ENCODE data around the gene TAS2R60. TPM values are rescaled to one million over a fixed set of nuclear protein-coding genes. Genes with fewer than 3 reads are reported as not detected.
A peak's percentile ranks its signal among the peaks of the same experiment; 100 is the strongest.
"Not testable (repeated sequence)": the region's sequence is repeated elsewhere in the genome, so short reads cannot be mapped to it uniquely, and the experiment has no call there.

Gene TAS2R60
- polyA plus RNA-seq, 3 donors = 0.35 TPM; not detected in 2

GRCh38 chr7:143399642-143400041 is 43.6 kb upstream of the TAS2R60 start:
- Histone ChIP-seq H3K9ac (ENCODE audit: insufficient read depth, low read length, poor library complexity, severe bottlenecking) (no peak overlapping the region), H3K27ac (ENCODE audit: low read depth in 1 of 2, low read length in 2 of 2) (no peak overlapping the region), H3K4me2 (replicated peaks; ENCODE audit: extremely low read depth, low read length, poor library complexity, severe bottlenecking) (no peak overlapping the region), H3K4me1 (ENCODE audit: control insufficient read depth in 1 of 2, insufficient read depth in 2 of 2, low read length in 2 of 2) (peaks cover 5 to 12% of the 10 kb centered on the region in 2 donors), H3K36me3 (replicated peaks in 1 of 2; ENCODE audit: control insufficient read depth in 1 of 2, insufficient read depth in 2 of 2, low read length in 2 of 2) (no peaks in the 10 kb centered on the region), H3K27me3 (ENCODE audit: control insufficient read depth in 2 of 2, insufficient read depth in 2 of 2, low read length in 2 of 2) (no peaks in the 10 kb centered on the region), H3K9me3 (replicated peaks in 1 of 2; ENCODE audit: control insufficient read depth in 1 of 2, insufficient read depth in 1 of 2, low read length in 2 of 2) (no peaks in the 10 kb centered on the region), H4K20me1 (ENCODE audit: insufficient read depth, low read length) (peaks cover 10% of the 10 kb centered on the region), H3K79me2 (ENCODE audit: insufficient read depth, low read length) (no peaks in the 10 kb centered on the region), H2AFZ (ENCODE audit: insufficient read depth, low read depth, low read length, poor library complexity, severe bottlenecking) (no peak overlapping the region), H3K4me3 (replicated peaks in 1 of 3; ENCODE audit: low read depth in 2 of 3, low read length in 3 of 3) (no peak overlapping the region)
- Mint-ChIP-seq H3K4me1 (peaks cover 10% of the 10 kb centered on the region), H3K9me3 (no peaks in the 10 kb centered on the region), H3K36me3 (peaks cover 20 to 38% of the 10 kb centered on the region in 2 donors), H3K27me3 (ENCODE audit: low read depth in 3 of 3) (no peaks in the 10 kb centered on the region), H3K27ac (no peak overlapping the region), H3K4me3 (no peak overlapping the region)
- 95% methylated on average over 16 of the region's 20 CpGs for WGBS (ENCODE audit: insufficient coverage)
- no peak for DNase-seq
- TF ChIP-seq CTCF (IDR thresholded peaks at IDR 0.05) = no peak
- intact Hi-C loops (cut with micrococcal nuclease) = loop anchor here in 1 of 2 donors (10.0 kb wide), 1 partner anchor 85 kb away; the partner anchor contains the start of gene CLCN1

GRCh38 chr7:143401265-143401664 is 42.0 kb upstream of the TAS2R60 start:
- no peaks in the 10 kb centered on the region for H3K9me3 ChIP-seq (replicated peaks in 1 of 2; ENCODE audit: control insufficient read depth in 1 of 2, insufficient read depth in 1 of 2, low read length in 2 of 2)
- TF ChIP-seq CTCF (IDR thresholded peaks at IDR 0.05) = no peak
- peak in 1 of 3 donors; percentile 2 for DNase-seq
- no peak overlapping the region for H3K4me2 ChIP-seq (replicated peaks; ENCODE audit: extremely low read depth, low read length, poor library complexity, severe bottlenecking)
- no peak overlapping the region for H3K27ac ChIP-seq (ENCODE audit: low read depth in 1 of 2, low read length in 2 of 2)
- Mint-ChIP-seq H3K36me3 (peaks cover 20 to 34% of the 10 kb centered on the region in 2 donors), H3K27me3 (ENCODE audit: low read depth in 3 of 3) (no peaks in the 10 kb centered on the region), H3K4me3 (no peak overlapping the region), H3K9me3 (no peaks in the 10 kb centered on the region), H3K27ac (no peak overlapping the region), H3K4me1 (peaks cover 4% of the 10 kb centered on the region)
- no peak overlapping the region for H3K4me3 ChIP-seq (replicated peaks in 1 of 3; ENCODE audit: low read depth in 2 of 3, low read length in 3 of 3)
- no peaks in the 10 kb centered on the region for H3K36me3 ChIP-seq (replicated peaks in 1 of 2; ENCODE audit: control insufficient read depth in 1 of 2, insufficient read depth in 2 of 2, low read length in 2 of 2)
- no peaks in the 10 kb centered on the region for H4K20me1 ChIP-seq (ENCODE audit: insufficient read depth, low read length)
- no peak overlapping the region for H2AFZ ChIP-seq (ENCODE audit: insufficient read depth, low read depth, low read length, poor library complexity, severe bottlenecking)
- H3K79me2 ChIP-seq (ENCODE audit: insufficient read depth, low read length) = no peaks in the 10 kb centered on the region
- H3K4me1 ChIP-seq (ENCODE audit: control insufficient read depth in 1 of 2, insufficient read depth in 2 of 2, low read length in 2 of 2) = no peaks in the 10 kb centered on the region
- no peak overlapping the region for H3K9ac ChIP-seq (ENCODE audit: insufficient read depth, low read length, poor library complexity, severe bottlenecking)
- intact Hi-C loops (cut with micrococcal nuclease) = loop anchor here in 1 of 2 donors (10.0 kb wide), 1 partner anchor 86 kb away; the partner anchor contains the start of gene CLCN1
- 98% methylated on average over 11 of the region's 12 CpGs for WGBS (ENCODE audit: insufficient coverage)
- H3K27me3 ChIP-seq (ENCODE audit: control insufficient read depth in 2 of 2, insufficient read depth in 2 of 2, low read length in 2 of 2) = no peaks in the 10 kb centered on the region

- not testable (repeated sequence) for H2AFZ ChIP-seq (ENCODE audit: insufficient read depth, low read depth, low read length, poor library complexity, severe bottlenecking); H3K4me3 Mint-ChIP-seq; H3K27ac Mint-ChIP-seq; H3K9me3 ChIP-seq (replicated peaks in 1 of 2; ENCODE audit: control insufficient read depth in 1 of 2, insufficient read depth in 1 of 2, low read length in 2 of 2); H3K4me1 Mint-ChIP-seq; H3K9ac ChIP-seq (ENCODE audit: insufficient read depth, low read length, poor library complexity, severe bottlenecking); H3K4me2 ChIP-seq (replicated peaks; ENCODE audit: extremely low read depth, low read length, poor library complexity, severe bottlenecking); H3K27me3 ChIP-seq (ENCODE audit: control insufficient read depth in 2 of 2, insufficient read depth in 2 of 2, low read length in 2 of 2); H3K36me3 ChIP-seq (replicated peaks in 1 of 2; ENCODE audit: control insufficient read depth in 1 of 2, insufficient read depth in 2 of 2, low read length in 2 of 2); H3K9me3 Mint-ChIP-seq; H3K27ac ChIP-seq (ENCODE audit: low read depth in 1 of 2, low read length in 2 of 2); H4K20me1 ChIP-seq (ENCODE audit: insufficient read depth, low read length); H3K27me3 Mint-ChIP-seq (ENCODE audit: low read depth in 3 of 3); H3K4me3 ChIP-seq (replicated peaks in 1 of 3; ENCODE audit: low read depth in 2 of 3, low read length in 3 of 3); H3K4me1 ChIP-seq (ENCODE audit: control insufficient read depth in 1 of 2, insufficient read depth in 2 of 2, low read length in 2 of 2); DNase-seq; H3K79me2 ChIP-seq (ENCODE audit: insufficient read depth, low read length)
- intact Hi-C loops (cut with micrococcal nuclease) = loop anchor here in 1 of 2 donors (10.0 kb wide), 1 partner anchor 87 kb away; the partner anchor contains the start of gene CLCN1
- no CpG with 5 or more reads among the region's 4 CpGs for WGBS (ENCODE audit: insufficient coverage)
- H3K36me3 Mint-ChIP-seq = peaks cover 17 to 26% of the 10 kb centered on the region in 2 donors
Observed at GRCh38 chr7:143402233-143402632, 41.0 kb upstream of the TAS2R60 start.

Data from CD14-positive monocyte (primary cell).